PC-9 (cell line): Measurements from ENCODE around the gene TMEM203. TPM values are rescaled to one million over a fixed set of nuclear protein-coding genes. Genes with fewer than 3 reads are reported as not detected.

ENCODE experiments used
- BruUV-seq: library from RNA; stranded (reverse); fragments of 400-500 nt; replicated peaks from 2 replicates; lab custom pipeline; 2021; lab: Mats Ljungman, UMichigan
- CTCF ChIA-PET: fragments of 300-600 bp; sonication (Branson Sonifier 250); formaldehyde crosslinking; loops from one replicate; lab custom pipeline; 2022; ENCODE audit warnings: antibody characterized with exemption; lab: Charles Lee
- POLR2A ChIA-PET: fragments of 300-600 bp; sonication (Branson Sonifier 250); formaldehyde crosslinking; loops from one replicate; lab custom pipeline; 2022; ENCODE audit warnings: antibody characterized with exemption; ENCODE audit not compliant: unreplicated experiment; lab: Charles Lee
- DNase-seq, 2 experiments: peaks; one replicate each; pipeline versions ENCODE4 v3.0.0 to v3.0.0-alpha.2; 2015 to 2022; ENCODE audit warnings: mixed read lengths in 1 of 2
- H2AFZ ChIP-seq: fragments of 200-600 bp; sonication (generic); 2 replicates; pipeline ENCODE4 v1.8.1; 2017; ENCODE audit warnings: antibody characterized with exemption
- H3F3A ChIP-seq: fragments of 200-600 bp; sonication (generic); 2 replicates; pipeline ENCODE4 v1.8.1; 2017; ENCODE audit warnings: antibody characterized with exemption, mild to moderate bottlenecking, low read depth; ENCODE audit not compliant: insufficient read depth
- H3K27ac ChIP-seq: fragments of 200-600 bp; sonication (generic); 2 replicates; pipeline ENCODE4 v1.6.1; 2016; ENCODE audit warnings: mixed run types
- H3K27me3 ChIP-seq: fragments of 200-600 bp; sonication (generic); 2 replicates; pipeline ENCODE4 v1.6.1; 2016; ENCODE audit warnings: low read depth, mixed run types; ENCODE audit not compliant: insufficient read depth
- H3K36me3 ChIP-seq: fragments of 200-600 bp; sonication (generic); 2 replicates; pipeline ENCODE4 v1.6.1; 2016; ENCODE audit warnings: low read depth, mixed run types
- H3K4me1 ChIP-seq: fragments of 200-600 bp; sonication (generic); replicated peaks from 2 replicates; pipeline ENCODE4 v1.6.1; 2016; ENCODE audit warnings: mixed run types; ENCODE audit not compliant: insufficient read depth
- H3K4me2 ChIP-seq: fragments of 200-600 bp; sonication (generic); 2 replicates; pipeline ENCODE4 v1.6.1; 2017; ENCODE audit warnings: mixed run types
- H3K4me3 ChIP-seq: fragments of 200-600 bp; sonication (generic); 2 replicates; pipeline ENCODE4 v1.6.1; 2016; ENCODE audit warnings: mixed run types
- H3K79me2 ChIP-seq: fragments of 200-600 bp; sonication (generic); 2 replicates; pipeline ENCODE4 v1.6.1; 2017; ENCODE audit warnings: low read depth, mixed run types
- H3K9me2 ChIP-seq: fragments of 200-600 bp; sonication (generic); 2 replicates; pipeline ENCODE4 v1.8.1; 2017; ENCODE audit warnings: mild to moderate bottlenecking; ENCODE audit not compliant: insufficient read depth
- H3K9me3 ChIP-seq: fragments of 200-600 bp; sonication (generic); 2 replicates; pipeline ENCODE4 v1.8.1; 2016; ENCODE audit warnings: low read depth; ENCODE audit not compliant: insufficient read depth
- H4K20me1 ChIP-seq: fragments of 200-600 bp; sonication (generic); 2 replicates; pipeline ENCODE4 v1.8.1; 2017; ENCODE audit not compliant: insufficient read depth
- CTCF ChIP-seq: fragments of 200-600 bp; sonication (generic); conservative IDR thresholded peaks from 2 replicates; pipeline ENCODE4 v1.6.1; 2017; ENCODE audit warnings: mixed run types, antibody characterized with exemption, mild to moderate bottlenecking, moderate library complexity
- EZH2 ChIP-seq: fragments of 200-600 bp; sonication (generic); IDR thresholded peaks from 2 replicates; pipeline ENCODE4 v1.8.0; 2017; ENCODE audit warnings: antibody characterized with exemption, low read depth
- intact Hi-C: fragments of 100-400 bp; cut with micrococcal nuclease; formaldehyde crosslinking; loops from one replicate; pipeline ENCODE4 v1.10.0; 2022; ENCODE audit not compliant: unreplicated experiment
- total RNA-seq: library from RNA; stranded (reverse); gene quantifications from 2 replicates; pipeline ENCODE4 v1.2.3, GENCODE V29; 2021

Gene TMEM203
- total RNA-seq, 1 experiment from 2014 or later = 45.5 TPM

- intact Hi-C loops = no loop called here
- H2AFZ ChIP-seq = no peak overlapping the region
- ChIA-PET POLR2A (interaction anchor here (0.7 kb wide), 1 partner anchor 370 kb away, joined by 3 read pairs; no protein-coding TSS in a partner anchor), CTCF (no interaction called here)
- no peaks in the 10 kb centered on the region; the same call in 1 of the 2 replicates for H4K20me1 ChIP-seq
- peak overlapping the region; percentile 72 for H3K4me2 ChIP-seq
- TF ChIP-seq EZH2 = no peak
- no peak for TF ChIP-seq CTCF
- no peaks in the 10 kb centered on the region for H3K36me3 ChIP-seq
- H3K79me2 ChIP-seq = no peaks in the 10 kb centered on the region
- H3K27me3 ChIP-seq = no peaks in the 10 kb centered on the region
- H3K27ac ChIP-seq = 0 out of 2 replicates have a peak overlapping the region, but pooled peaks have one; percentile 2
- no peak overlapping the region; the same call in 1 of the 2 replicates for H3K4me3 ChIP-seq
- DNase-seq = no peak
- H3K9me2 ChIP-seq = no peaks in the 10 kb centered on the region
- H3K4me1 ChIP-seq = peaks cover 26% of the 10 kb centered on the region
- H3K9me3 ChIP-seq = no peaks in the 10 kb centered on the region
- peaks cover 31% of the 10 kb centered on the region for H3F3A ChIP-seq
- no TSS peak for BruUV-seq
These were observed 12.8 kb upstream of the TMEM203 start for GRCh38 chr9:137218212-137218753.

GRCh38 chr9:137217276-137218211, 12.1 kb upstream of the TMEM203 start:
- DNase-seq = peak; percentile 72 to 97
- Histone ChIP-seq H4K20me1 (no peaks in the 10 kb centered on the region; the same call in 1 of the 2 replicates), H3K9me2 (no peaks in the 10 kb centered on the region), H3K36me3 (no peaks in the 10 kb centered on the region), H2AFZ (no peak overlapping the region), H3K9me3 (no peaks in the 10 kb centered on the region), H3K27me3 (no peaks in the 10 kb centered on the region), H3F3A (peaks cover 28% of the 10 kb centered on the region), H3K4me2 (peak overlapping the region; percentile 72), H3K4me1 (peaks cover 26% of the 10 kb centered on the region), H3K4me3 (peak overlapping the region; percentile 26; the same call in 1 of the 2 replicates), H3K79me2 (no peaks in the 10 kb centered on the region), H3K27ac (no peak overlapping the region)
- TF ChIP-seq EZH2 (no peak), CTCF (no peak)
- TSS peak; percentile 59 for BruUV-seq
- intact Hi-C loops = loop anchor here (1.0 to 2.0 kb wide), 2 partner anchors 17 to 28 kb away; partner anchors contain the start of gene TPRN
- POLR2A ChIA-PET = interaction anchor here (0.5 to 0.7 kb wide), 3 partner anchors 17 to 319 kb away, joined by 3 to 6 read pairs (median 4); no protein-coding TSS in a partner anchor
- CTCF ChIA-PET = interaction anchor here (0.6 kb wide), 2 partner anchors 170 to 344 kb away, joined by 3 to 11 read pairs; no protein-coding TSS in a partner anchor
